Astrocyte (in vitro differentiated cells and primary cell): ENCODE results near the gene NRGN.

Source experiments
- CTCF ChIP-seq: IDR thresholded peaks from 2 replicates; pipeline ENCODE4 v1.5.1; 2011; ENCODE audit warnings: low read depth, mild to moderate bottlenecking, inconsistent platforms, low read length, moderate library complexity; ENCODE audit not compliant: insufficient read depth
- EZH2 ChIP-seq: IDR thresholded peaks from 2 replicates; pipeline ENCODE4 v1.6.1; 2012; ENCODE audit warnings: mild to moderate bottlenecking, low read length, inconsistent platforms; ENCODE audit not compliant: insufficient read depth

GRCh38 chr11:124788521-124788920, 48.8 kb downstream of the NRGN start:
- TF ChIP-seq CTCF (no peak), EZH2 (no peak)
